Subcutaneous abdominal adipose tissue (tissue), 5 donors: Measurements from ENCODE around the gene SDCCAG8.

Experiments used
- H3K27ac ChIP-seq: one replicate; pipeline ENCODE4 v1.7.0; 2013; ENCODE audit warnings: low read depth, mild to moderate bottlenecking, inconsistent platforms, low read length, moderate library complexity
- H3K27me3 ChIP-seq, 5 donors: one replicate each; pipeline ENCODE4 v1.7.0; 2013; ENCODE audit warnings: low read length in 5 of 5, inconsistent platforms in 1 of 5; ENCODE audit not compliant: control insufficient read depth in 5 of 5, insufficient read depth in 4 of 5
- H3K36me3 ChIP-seq, 5 donors: one replicate each; pipeline ENCODE4 v1.7.0; 2013; ENCODE audit warnings: low read length in 5 of 5; ENCODE audit not compliant: control insufficient read depth in 5 of 5, insufficient read depth in 5 of 5
- H3K4me1 ChIP-seq, 5 donors: one replicate each; pipeline ENCODE4 v1.7.0; 2013; ENCODE audit warnings: low read length in 5 of 5, mild to moderate bottlenecking in 3 of 5, moderate library complexity in 1 of 5; ENCODE audit not compliant: control insufficient read depth in 5 of 5, insufficient read depth in 5 of 5
- H3K4me3 ChIP-seq, 5 donors: one replicate each; pipeline ENCODE4 v1.7.0; 2013; ENCODE audit warnings: low read length in 5 of 5, low read depth in 1 of 5
- H3K9ac ChIP-seq, 5 donors: one replicate each; pipeline ENCODE4 v1.7.0; 2013; ENCODE audit warnings: low read length in 5 of 5, mild to moderate bottlenecking in 4 of 5, moderate library complexity in 3 of 5
- H3K9me3 ChIP-seq, 5 donors: one replicate each; pipeline ENCODE4 v1.7.0; 2013; ENCODE audit warnings: low read length in 5 of 5; ENCODE audit not compliant: control insufficient read depth in 5 of 5
- donor health status: healthy.
- donor health status: healthy.
- donor health status: healthy.
- donor health status: healthy.
- donor health status: healthy.

SDCCAG8 gene

GRCh38 chr1:243233908-243234307 is 21.9 kb upstream of the SDCCAG8 start:
- peaks cover 0 to 20% (median 14%) of the 10 kb centered on the region in 5 donors for H3K4me1 ChIP-seq
- H3K9me3 ChIP-seq, result peaks cover 5 to 32% (median 20%) of the 10 kb centered on the region in 5 donors
- no peak overlapping the region for H3K9ac ChIP-seq
- H3K36me3 ChIP-seq, result peaks cover 0 to 7% (median 0%) of the 10 kb centered on the region in 5 donors
- no peak overlapping the region for H3K27ac ChIP-seq
- no peak overlapping the region for H3K4me3 ChIP-seq
- H3K27me3 ChIP-seq, result no peaks in the 10 kb centered on the region

- H3K9me3 ChIP-seq, result peaks cover 5 to 24% (median 12%) of the 10 kb centered on the region in 5 donors
- peaks cover 0 to 7% (median 0%) of the 10 kb centered on the region in 5 donors for H3K36me3 ChIP-seq
- no peak overlapping the region for H3K27ac ChIP-seq
- no peak overlapping the region for H3K4me3 ChIP-seq
- H3K27me3 ChIP-seq, result no peaks in the 10 kb centered on the region
- H3K9ac ChIP-seq, result no peak overlapping the region
- peaks cover 0 to 20% (median 14%) of the 10 kb centered on the region in 5 donors for H3K4me1 ChIP-seq
Observed at GRCh38 chr1:243234978-243235647, 20.7 kb upstream of the SDCCAG8 start.

- Histone ChIP-seq H3K4me1 (peaks cover 0 to 20% (median 14%) of the 10 kb centered on the region in 5 donors), H3K27me3 (no peaks in the 10 kb centered on the region), H3K27ac (peak overlapping the region; percentile 25), H3K9ac (peak overlapping the region in 4 of 5 donors; percentile 6 to 20 (median 10)), H3K4me3 (no peak overlapping the region), H3K9me3 (peaks cover 0 to 11% (median 4%) of the 10 kb centered on the region in 5 donors), H3K36me3 (peaks cover 0 to 4% (median 0%) of the 10 kb centered on the region in 5 donors)
Observed at GRCh38 chr1:243236604-243237252, 19.1 kb upstream of the SDCCAG8 start.

GRCh38 chr1:243244432-243244841 is 11.4 kb upstream of the SDCCAG8 start:
- Histone ChIP-seq H3K27me3 (no peaks in the 10 kb centered on the region), H3K27ac (no peak overlapping the region), H3K36me3 (no peaks in the 10 kb centered on the region), H3K4me3 (no peak overlapping the region), H3K4me1 (peaks cover 0 to 21% (median 18%) of the 10 kb centered on the region in 5 donors), H3K9me3 (no peaks in the 10 kb centered on the region), H3K9ac (peak overlapping the region in 1 of 5 donors; percentile 5)

- Histone ChIP-seq H3K27ac (peak overlapping the region; percentile 41), H3K4me1 (peaks cover 0 to 21% (median 18%) of the 10 kb centered on the region in 5 donors), H3K9me3 (no peaks in the 10 kb centered on the region), H3K9ac (peak overlapping the region in 1 of 5 donors; percentile 17), H3K4me3 (no peak overlapping the region), H3K36me3 (no peaks in the 10 kb centered on the region), H3K27me3 (no peaks in the 10 kb centered on the region)
Observed at GRCh38 chr1:243246916-243247315, 8.9 kb upstream of the SDCCAG8 start.

GRCh38 chr1:243247901-243248300 is 7.9 kb upstream of the SDCCAG8 start:
- peaks cover 0 to 24% (median 20%) of the 10 kb centered on the region in 5 donors for H3K4me1 ChIP-seq
- H3K27me3 ChIP-seq, result no peaks in the 10 kb centered on the region
- H3K9me3 ChIP-seq, result no peaks in the 10 kb centered on the region
- no peak overlapping the region for H3K27ac ChIP-seq
- no peak overlapping the region for H3K4me3 ChIP-seq
- no peaks in the 10 kb centered on the region for H3K36me3 ChIP-seq
- H3K9ac ChIP-seq, result no peak overlapping the region

GRCh38 chr1:243249214-243249613 is 6.6 kb upstream of the SDCCAG8 start:
- Histone ChIP-seq H3K36me3 (no peaks in the 10 kb centered on the region), H3K4me3 (no peak overlapping the region), H3K4me1 (peaks cover 3 to 35% (median 32%) of the 10 kb centered on the region in 5 donors), H3K27me3 (no peaks in the 10 kb centered on the region), H3K9ac (no peak overlapping the region), H3K27ac (no peak overlapping the region), H3K9me3 (no peaks in the 10 kb centered on the region)

GRCh38 chr1:243250102-243250501 is 5.7 kb upstream of the SDCCAG8 start:
- Histone ChIP-seq H3K4me1 (peaks cover 3 to 31% (median 29%) of the 10 kb centered on the region in 5 donors), H3K27ac (no peak overlapping the region), H3K36me3 (no peaks in the 10 kb centered on the region), H3K9ac (no peak overlapping the region), H3K27me3 (no peaks in the 10 kb centered on the region), H3K4me3 (no peak overlapping the region), H3K9me3 (no peaks in the 10 kb centered on the region)

GRCh38 chr1:243251539-243251938 is 4.3 kb upstream of the SDCCAG8 start:
- Histone ChIP-seq H3K27ac (no peak overlapping the region), H3K9me3 (no peaks in the 10 kb centered on the region), H3K36me3 (no peaks in the 10 kb centered on the region), H3K9ac (no peak overlapping the region), H3K27me3 (no peaks in the 10 kb centered on the region), H3K4me3 (no peak overlapping the region), H3K4me1 (peaks cover 8 to 35% (median 33%) of the 10 kb centered on the region in 5 donors)

GRCh38 chr1:243253211-243253925 is 2.5 kb upstream of the SDCCAG8 start:
- Histone ChIP-seq H3K4me1 (peaks cover 8 to 39% (median 28%) of the 10 kb centered on the region in 5 donors), H3K4me3 (peak overlapping the region; percentile 72 to 90 (median 83)), H3K9ac (peak overlapping the region; percentile 35 to 88 (median 80)), H3K27me3 (no peaks in the 10 kb centered on the region), H3K36me3 (no peaks in the 10 kb centered on the region), H3K9me3 (no peaks in the 10 kb centered on the region), H3K27ac (peak overlapping the region; percentile 99)
